ENCODE measurements around the gene MAGED1. TPM values are rescaled to one million over a fixed set of nuclear protein-coding genes. Genes with fewer than 3 reads are reported as not detected.

The MAGED1 gene, protein sequence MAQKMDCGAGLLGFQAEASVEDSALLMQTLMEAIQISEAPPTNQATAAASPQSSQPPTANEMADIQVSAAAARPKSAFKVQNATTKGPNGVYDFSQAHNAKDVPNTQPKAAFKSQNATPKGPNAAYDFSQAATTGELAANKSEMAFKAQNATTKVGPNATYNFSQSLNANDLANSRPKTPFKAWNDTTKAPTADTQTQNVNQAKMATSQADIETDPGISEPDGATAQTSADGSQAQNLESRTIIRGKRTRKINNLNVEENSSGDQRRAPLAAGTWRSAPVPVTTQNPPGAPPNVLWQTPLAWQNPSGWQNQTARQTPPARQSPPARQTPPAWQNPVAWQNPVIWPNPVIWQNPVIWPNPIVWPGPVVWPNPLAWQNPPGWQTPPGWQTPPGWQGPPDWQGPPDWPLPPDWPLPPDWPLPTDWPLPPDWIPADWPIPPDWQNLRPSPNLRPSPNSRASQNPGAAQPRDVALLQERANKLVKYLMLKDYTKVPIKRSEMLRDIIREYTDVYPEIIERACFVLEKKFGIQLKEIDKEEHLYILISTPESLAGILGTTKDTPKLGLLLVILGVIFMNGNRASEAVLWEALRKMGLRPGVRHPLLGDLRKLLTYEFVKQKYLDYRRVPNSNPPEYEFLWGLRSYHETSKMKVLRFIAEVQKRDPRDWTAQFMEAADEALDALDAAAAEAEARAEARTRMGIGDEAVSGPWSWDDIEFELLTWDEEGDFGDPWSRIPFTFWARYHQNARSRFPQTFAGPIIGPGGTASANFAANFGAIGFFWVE
- total RNA-seq, result 107 TPM

DNA sequence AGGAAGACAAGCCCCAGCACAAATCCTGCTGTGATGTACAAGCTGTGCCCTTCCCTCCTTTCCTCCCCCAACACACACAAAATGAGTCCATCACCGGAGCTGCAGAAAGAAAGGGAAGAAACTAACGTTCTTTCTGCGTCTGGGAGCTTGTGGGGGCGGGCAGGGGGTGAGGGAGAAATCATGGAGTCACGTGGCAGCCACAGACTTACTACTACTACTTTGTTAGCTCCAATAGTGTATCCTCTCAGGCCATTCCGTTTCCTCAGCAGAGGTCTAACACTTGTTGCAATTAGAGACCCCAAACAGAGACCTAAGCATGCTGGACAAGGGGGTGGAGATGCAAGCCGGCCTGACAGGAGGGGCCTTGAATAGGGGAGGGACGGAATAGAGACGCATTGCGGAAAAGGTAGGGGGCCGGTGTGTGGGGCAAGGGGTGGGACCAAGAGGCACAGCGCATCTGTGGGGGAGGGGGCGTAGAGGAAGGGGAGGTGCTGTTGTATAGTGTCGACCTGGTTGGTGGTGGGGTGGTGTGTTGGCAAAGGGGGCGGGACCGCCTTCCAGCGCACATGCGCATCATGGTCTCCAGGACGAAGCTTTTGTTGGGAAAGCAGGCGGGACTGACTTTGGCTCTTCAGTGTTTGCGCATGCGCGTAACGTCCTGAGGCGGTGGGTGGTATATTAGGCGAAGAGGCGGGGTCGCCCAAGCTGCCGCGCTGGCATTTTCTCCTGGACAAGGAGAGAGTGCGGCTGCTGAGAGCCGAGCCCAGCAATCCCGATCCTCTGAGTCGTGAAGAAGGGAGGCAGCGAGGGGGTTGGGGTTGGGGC is at the start of gene MAGED1:
MAGED1 (plus strand) TSS at position 703 of the 825 bp plus-strand sequence. CDS start 682 bp downstream, outside the sequence.

Small RNA genes lying within 50 kb of the gene (small RNA-seq; reads per million reads assigned to genes)
- not detected for gene AL929410.2 (ENCODE audit: low replicate concordance)
- not detected for gene RNU6-504P (ENCODE audit: low replicate concordance)

Other genes with a start within 250 kb of the MAGED1 start
- gene CENPVL2, start 210.8 kb upstream of the MAGED1 start, total RNA-seq, result 2.5 TPM
- gene CENPVL1, start 183.1 kb upstream of the MAGED1 start, total RNA-seq, result 2.5 TPM
- gene GSPT2, start 150.2 kb upstream of the MAGED1 start, total RNA-seq, result 16.3 TPM
- 81.7 TPM for gene MAGED4B, start 175.6 kb downstream of the MAGED1 start, total RNA-seq

All from parietal lobe (tissue), 2 donors.